Liver (tissue), 9 donors: ENCODE results near the gene NCS1. TPM values are rescaled to one million over a fixed set of nuclear protein-coding genes. Genes with fewer than 3 reads are reported as not detected.
A peak's percentile ranks its signal among the peaks of the same experiment; 100 is the strongest.

ENCODE experiments used
- DNase-seq: peaks from one replicate; pipeline ENCODE4 v3.0.0-alpha.2; 2017; ENCODE audit warnings: low spot score
- H3K27ac ChIP-seq, 2 donors: one replicate each; pipeline ENCODE4 v1.7.0; 2013; ENCODE audit warnings: inconsistent platforms in 2 of 2, low read length in 2 of 2, control low read depth in 1 of 2, low read depth in 1 of 2, mild to moderate bottlenecking in 1 of 2
- H3K27me3 ChIP-seq, 4 donors: one replicate each; pipeline versions ENCODE4 v1.6.1 to v1.7.0; 2013; ENCODE audit warnings: low read length in 3 of 4, inconsistent platforms in 1 of 4, mild to moderate bottlenecking in 1 of 4, moderate library complexity in 1 of 4; ENCODE audit not compliant: control insufficient read depth in 4 of 4, insufficient read depth in 4 of 4
- H3K36me3 ChIP-seq, 4 donors: one replicate each; pipeline versions ENCODE4 v1.6.1 to v1.7.0; 2013; ENCODE audit warnings: low read length in 3 of 4, mild to moderate bottlenecking in 3 of 4, low read depth in 1 of 4, moderate library complexity in 1 of 4; ENCODE audit not compliant: control insufficient read depth in 4 of 4, insufficient read depth in 3 of 4
- H3K4me1 ChIP-seq, 4 donors: one replicate each; pipeline versions ENCODE4 v1.6.1 to v1.7.0; 2013; ENCODE audit warnings: low read length in 3 of 4, mild to moderate bottlenecking in 3 of 4, moderate library complexity in 1 of 4; ENCODE audit not compliant: control insufficient read depth in 4 of 4, insufficient read depth in 4 of 4
- H3K4me3 ChIP-seq, 3 donors: one replicate each; pipeline versions ENCODE4 v1.6.1 to v1.7.0; 2013; ENCODE audit warnings: low read length in 3 of 3, control low read depth in 1 of 3, low read depth in 1 of 3, mild to moderate bottlenecking in 1 of 3
- H3K9ac ChIP-seq, 2 donors: one replicate each; pipeline ENCODE4 v1.7.0; 2013; ENCODE audit warnings: low read length in 2 of 2, mild to moderate bottlenecking in 2 of 2, moderate library complexity in 2 of 2, control low read depth in 1 of 2, low read depth in 1 of 2
- H3K9me3 ChIP-seq, 4 donors: one replicate each; pipeline versions ENCODE4 v1.6.1 to v1.7.0; 2013; ENCODE audit warnings: low read length in 3 of 4; ENCODE audit not compliant: control insufficient read depth in 4 of 4
- CTCF ChIP-seq: fragments of 150-350 bp; IDR thresholded peaks from 2 replicates; pipeline ENCODE4 v1.5.1; 2017; ENCODE audit warnings: improper control_type of control experiment, low read depth, low read length; ENCODE audit not compliant: missing input control
- FOXA1 ChIP-seq: IDR thresholded peaks from 2 replicates; pipeline ENCODE4 v1.6.1; 2016; ENCODE audit warnings: antibody characterized with exemption
- FOXA2 ChIP-seq: IDR thresholded peaks from 2 replicates; pipeline ENCODE4 v1.6.1; 2016; ENCODE audit warnings: antibody characterized with exemption
- GABPA ChIP-seq, 2 donors: IDR thresholded peaks in 1 of 2; conservative IDR thresholded peaks in 1 of 2; 2 replicates each; pipeline ENCODE4 v1.6.1; 2016; ENCODE audit warnings: antibody characterized with exemption in 2 of 2, mild to moderate bottlenecking in 1 of 2, moderate library complexity in 1 of 2
- HNF4A ChIP-seq, 2 donors: conservative IDR thresholded peaks; 2 replicates each; pipeline ENCODE4 v1.6.1; 2016; ENCODE audit warnings: antibody characterized with exemption in 2 of 2, mild to moderate bottlenecking in 2 of 2
- HNF4G ChIP-seq: IDR thresholded peaks from 2 replicates; pipeline ENCODE4 v1.6.1; 2016; ENCODE audit warnings: antibody characterized with exemption
- JUND ChIP-seq, 2 donors: IDR thresholded peaks; 2 replicates each; pipeline ENCODE4 v1.6.1; 2016; ENCODE audit warnings: antibody characterized with exemption in 2 of 2
- MAX ChIP-seq: IDR thresholded peaks from 2 replicates; pipeline ENCODE4 v1.6.1; 2016; ENCODE audit warnings: antibody characterized with exemption
- NR2F2 ChIP-seq: IDR thresholded peaks from 2 replicates; pipeline ENCODE4 v1.6.1; 2016; ENCODE audit warnings: antibody characterized with exemption
- RAD21 ChIP-seq, 2 donors: IDR thresholded peaks; 2 replicates each; pipeline ENCODE4 v1.6.1; 2016; ENCODE audit warnings: antibody characterized with exemption in 2 of 2, mild to moderate bottlenecking in 2 of 2
- RXRA ChIP-seq, 2 donors: IDR thresholded peaks; 2 replicates each; pipeline ENCODE4 v1.6.1; 2017 to 2018; ENCODE audit warnings: antibody characterized with exemption in 2 of 2, mild to moderate bottlenecking in 1 of 2
- SP1 ChIP-seq: IDR thresholded peaks from 2 replicates; pipeline ENCODE4 v1.6.1; 2018; ENCODE audit warnings: antibody characterized with exemption, mild to moderate bottlenecking
- TAF1 ChIP-seq: conservative IDR thresholded peaks from 2 replicates; pipeline ENCODE4 v1.6.1; 2016; ENCODE audit warnings: antibody characterized with exemption, mild to moderate bottlenecking
- YY1 ChIP-seq: IDR thresholded peaks from 2 replicates; pipeline ENCODE4 v1.6.1; 2016; ENCODE audit warnings: antibody characterized with exemption, mild to moderate bottlenecking
- ZBTB33 ChIP-seq: IDR thresholded peaks from 2 replicates; pipeline ENCODE4 v1.6.1; 2016; ENCODE audit warnings: antibody characterized with exemption
- WGBS: extraction: QIAGEN DNeasy Blood & Tissue Kit; methylation state at CpG from one replicate; pipeline ENCODE4 v1.1.7; 2013; 5-methylcytosine and 5-hydroxymethylcytosine counted together
- polyA plus RNA-seq, 2 donors: library from polyadenylated mRNA; stranded (reverse) in 1 of 2; unstranded in 1 of 2; fragments of 200-250 nt in 1 of 2; fragments of >200 nt in 1 of 2; fragmentation: Nextera tagmentation in 1 of 2; extraction: Ambion mirVana in 1 of 2; gene quantifications; one replicate each; pipeline versions ENCODE4 v1.2.1 to v1.2.3, GENCODE V29; 2013 to 2015
- total RNA-seq, 2 donors: library from RNA; depleted of rRNA; stranded (reverse); fragments of >200 nt; gene quantifications; one replicate each; pipeline ENCODE4 v1.2.3, GENCODE V29; 2014
- TF ChIP-seq, protein P1 (sequence below): IDR thresholded peaks from 2 replicates; pipeline ENCODE4 v1.6.1; 2016; ENCODE audit warnings: antibody characterized with exemption, mild to moderate bottlenecking
- TF ChIP-seq, protein P2 (sequence below): IDR thresholded peaks from 2 replicates; pipeline ENCODE4 v1.6.1; 2016; ENCODE audit warnings: antibody characterized with exemption
- donor health status: healthy.
- donor health status: healthy.
- donor health status: healthy.
- donor health status: healthy.
- donor health status: healthy.

Gene NCS1
- total and polyA plus RNA-seq, 4 donors: 0.35 to 2.5 (median 1.2) TPM

DNA sequence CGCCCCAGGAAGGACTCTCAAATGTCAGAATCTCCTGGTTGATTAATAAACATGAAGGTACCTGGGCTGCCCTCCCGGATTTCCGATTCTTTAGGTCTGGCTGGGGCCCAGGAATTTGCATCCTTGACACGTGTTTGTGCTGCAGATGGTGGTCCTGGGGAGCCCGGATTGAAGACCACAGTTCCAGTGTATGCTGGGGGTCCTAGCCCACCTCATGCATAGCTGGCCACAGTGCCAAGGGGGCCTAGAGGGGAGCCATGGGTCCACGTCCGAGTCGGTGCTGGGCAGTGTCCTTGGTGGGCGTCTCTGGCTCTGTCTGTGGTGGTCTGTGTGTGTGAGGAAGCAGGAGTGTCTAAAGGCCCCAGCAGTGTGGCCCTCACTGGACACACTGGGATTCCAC is 3.2 kb downstream of the NCS1 start:
- Histone ChIP-seq H3K4me1 (peaks cover 0 to 4% (median 2%) of the 10 kb centered on the region in 4 donors), H3K27me3 (no peaks in the 10 kb centered on the region), H3K9me3 (no peaks in the 10 kb centered on the region), H3K9ac (no peak overlapping the region), H3K27ac (peak overlapping the region in 1 of 2 donors; percentile 39), H3K4me3 (no peak overlapping the region), H3K36me3 (no peaks in the 10 kb centered on the region)
- 91% methylated on average over 9 of the region's 9 CpGs for WGBS
- no peak for DNase-seq
- TF ChIP-seq TAF1 (no peak), MAX (no peak), RAD21 (IDR thresholded peaks at IDR 0.05) (no peak), ZBTB33 (no peak), FOXA2 (no peak), SP1 (no peak), CTCF (no peak), HNF4G (no peak), NR2F2 (no peak), RXRA (IDR thresholded peaks at IDR 0.05) (no peak), FOXA1 (no peak)

DNA sequence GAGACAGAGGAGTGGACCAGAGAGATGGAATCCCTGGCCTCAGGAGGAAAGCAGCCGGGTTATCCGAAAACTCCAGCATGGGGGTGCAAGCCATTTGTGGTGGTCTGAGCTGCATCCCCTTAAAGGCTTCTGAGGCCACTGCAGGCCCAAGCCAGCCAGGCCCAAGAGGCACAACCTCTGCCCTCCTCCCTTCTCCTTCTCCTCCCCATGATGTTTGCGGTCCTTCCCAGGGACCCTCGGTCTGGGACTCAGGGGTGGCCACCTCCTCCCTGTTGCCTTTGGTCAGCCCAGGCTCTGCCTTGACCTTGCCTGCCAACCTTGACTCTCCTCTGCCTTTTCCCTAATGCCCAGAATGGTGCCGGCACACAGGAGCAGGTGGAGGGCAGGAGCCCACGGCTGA is 4.6 kb downstream of the NCS1 start:
- Histone ChIP-seq H3K27me3 (no peaks in the 10 kb centered on the region), H3K36me3 (no peaks in the 10 kb centered on the region), H3K9ac (no peak overlapping the region), H3K4me3 (no peak overlapping the region), H3K9me3 (no peaks in the 10 kb centered on the region), H3K4me1 (peaks cover 0 to 4% (median under 1%) of the 10 kb centered on the region in 4 donors), H3K27ac (no peak overlapping the region)
- DNase-seq: no peak
- TF ChIP-seq FOXA1 (no peak), HNF4A (conservative IDR thresholded peaks at IDR 0.05) (no peak), TAF1 (no peak)
- WGBS: 97% methylated on average over 6 of the region's 6 CpGs

- WGBS: 85% methylated on average over 20 of the region's 20 CpGs
- Histone ChIP-seq H3K9me3 (no peaks in the 10 kb centered on the region), H3K4me3 (no peak overlapping the region), H3K9ac (no peak overlapping the region), H3K36me3 (no peaks in the 10 kb centered on the region), H3K27ac (no peak overlapping the region), H3K4me1 (no peaks in the 10 kb centered on the region), H3K27me3 (no peaks in the 10 kb centered on the region)
- no peak for DNase-seq
- TF ChIP-seq TAF1 (no peak), HNF4A (conservative IDR thresholded peaks at IDR 0.05) (no peak), GABPA (IDR thresholded peaks at IDR 0.05 in 1 of 2, conservative IDR thresholded peaks at IDR 0.05 in 1 of 2) (no peak), FOXA1 (no peak), NR2F2 (no peak), RAD21 (IDR thresholded peaks at IDR 0.05) (no peak), FOXA2 (no peak), YY1 (no peak), SP1 (no peak), RXRA (IDR thresholded peaks at IDR 0.05) (no peak), HNF4G (no peak), JUND (IDR thresholded peaks at IDR 0.05) (no peak), MAX (no peak)
- TF ChIP-seq, protein P1, sequence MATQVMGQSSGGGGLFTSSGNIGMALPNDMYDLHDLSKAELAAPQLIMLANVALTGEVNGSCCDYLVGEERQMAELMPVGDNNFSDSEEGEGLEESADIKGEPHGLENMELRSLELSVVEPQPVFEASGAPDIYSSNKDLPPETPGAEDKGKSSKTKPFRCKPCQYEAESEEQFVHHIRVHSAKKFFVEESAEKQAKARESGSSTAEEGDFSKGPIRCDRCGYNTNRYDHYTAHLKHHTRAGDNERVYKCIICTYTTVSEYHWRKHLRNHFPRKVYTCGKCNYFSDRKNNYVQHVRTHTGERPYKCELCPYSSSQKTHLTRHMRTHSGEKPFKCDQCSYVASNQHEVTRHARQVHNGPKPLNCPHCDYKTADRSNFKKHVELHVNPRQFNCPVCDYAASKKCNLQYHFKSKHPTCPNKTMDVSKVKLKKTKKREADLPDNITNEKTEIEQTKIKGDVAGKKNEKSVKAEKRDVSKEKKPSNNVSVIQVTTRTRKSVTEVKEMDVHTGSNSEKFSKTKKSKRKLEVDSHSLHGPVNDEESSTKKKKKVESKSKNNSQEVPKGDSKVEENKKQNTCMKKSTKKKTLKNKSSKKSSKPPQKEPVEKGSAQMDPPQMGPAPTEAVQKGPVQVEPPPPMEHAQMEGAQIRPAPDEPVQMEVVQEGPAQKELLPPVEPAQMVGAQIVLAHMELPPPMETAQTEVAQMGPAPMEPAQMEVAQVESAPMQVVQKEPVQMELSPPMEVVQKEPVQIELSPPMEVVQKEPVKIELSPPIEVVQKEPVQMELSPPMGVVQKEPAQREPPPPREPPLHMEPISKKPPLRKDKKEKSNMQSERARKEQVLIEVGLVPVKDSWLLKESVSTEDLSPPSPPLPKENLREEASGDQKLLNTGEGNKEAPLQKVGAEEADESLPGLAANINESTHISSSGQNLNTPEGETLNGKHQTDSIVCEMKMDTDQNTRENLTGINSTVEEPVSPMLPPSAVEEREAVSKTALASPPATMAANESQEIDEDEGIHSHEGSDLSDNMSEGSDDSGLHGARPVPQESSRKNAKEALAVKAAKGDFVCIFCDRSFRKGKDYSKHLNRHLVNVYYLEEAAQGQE: no peak
- TF ChIP-seq, protein P2, sequence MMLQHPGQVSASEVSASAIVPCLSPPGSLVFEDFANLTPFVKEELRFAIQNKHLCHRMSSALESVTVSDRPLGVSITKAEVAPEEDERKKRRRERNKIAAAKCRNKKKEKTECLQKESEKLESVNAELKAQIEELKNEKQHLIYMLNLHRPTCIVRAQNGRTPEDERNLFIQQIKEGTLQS: no peak
Measured at GRCh38 chr9:130177898-130178805, 5.9 kb downstream of the NCS1 start.
